ENCODE data around the gene ZNF384.

ZNF384 gene

DNA sequence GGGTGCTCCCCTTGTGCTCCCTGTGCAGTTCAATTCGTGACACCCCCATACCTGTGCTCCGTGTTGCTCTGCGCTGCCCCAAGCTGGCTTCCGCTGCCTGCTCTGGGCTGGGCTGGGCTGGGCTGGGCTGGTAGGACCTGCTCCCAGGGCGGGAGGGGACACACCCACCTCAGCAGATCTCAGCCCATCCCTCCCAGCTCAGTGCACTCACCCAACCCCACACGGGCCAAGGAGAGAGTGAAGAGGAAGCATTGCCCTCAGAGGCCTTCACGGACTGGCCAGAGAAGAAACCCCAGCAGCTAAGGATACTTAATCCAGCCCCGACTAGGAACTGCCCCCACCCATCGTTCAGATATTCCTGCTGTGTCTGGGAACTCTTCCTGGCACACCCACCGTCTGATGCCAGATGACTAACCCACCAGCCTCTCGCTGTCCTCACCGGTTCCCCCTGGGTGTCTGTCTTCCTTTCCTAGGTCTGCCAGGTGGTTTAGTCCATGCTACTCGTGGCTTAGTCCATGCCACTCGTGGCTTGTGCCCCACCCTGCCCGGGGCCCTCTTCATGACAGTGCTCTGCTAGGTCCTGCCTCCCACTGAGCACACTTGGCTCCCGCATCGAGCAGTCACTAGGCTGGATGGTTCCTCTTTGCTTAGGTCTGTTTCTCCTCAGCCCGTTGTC lies 53.2 kb downstream of the ZNF384 start, which contains the start of gene LPAR5 (continued):
- TF ChIP-seq, protein P1, sequence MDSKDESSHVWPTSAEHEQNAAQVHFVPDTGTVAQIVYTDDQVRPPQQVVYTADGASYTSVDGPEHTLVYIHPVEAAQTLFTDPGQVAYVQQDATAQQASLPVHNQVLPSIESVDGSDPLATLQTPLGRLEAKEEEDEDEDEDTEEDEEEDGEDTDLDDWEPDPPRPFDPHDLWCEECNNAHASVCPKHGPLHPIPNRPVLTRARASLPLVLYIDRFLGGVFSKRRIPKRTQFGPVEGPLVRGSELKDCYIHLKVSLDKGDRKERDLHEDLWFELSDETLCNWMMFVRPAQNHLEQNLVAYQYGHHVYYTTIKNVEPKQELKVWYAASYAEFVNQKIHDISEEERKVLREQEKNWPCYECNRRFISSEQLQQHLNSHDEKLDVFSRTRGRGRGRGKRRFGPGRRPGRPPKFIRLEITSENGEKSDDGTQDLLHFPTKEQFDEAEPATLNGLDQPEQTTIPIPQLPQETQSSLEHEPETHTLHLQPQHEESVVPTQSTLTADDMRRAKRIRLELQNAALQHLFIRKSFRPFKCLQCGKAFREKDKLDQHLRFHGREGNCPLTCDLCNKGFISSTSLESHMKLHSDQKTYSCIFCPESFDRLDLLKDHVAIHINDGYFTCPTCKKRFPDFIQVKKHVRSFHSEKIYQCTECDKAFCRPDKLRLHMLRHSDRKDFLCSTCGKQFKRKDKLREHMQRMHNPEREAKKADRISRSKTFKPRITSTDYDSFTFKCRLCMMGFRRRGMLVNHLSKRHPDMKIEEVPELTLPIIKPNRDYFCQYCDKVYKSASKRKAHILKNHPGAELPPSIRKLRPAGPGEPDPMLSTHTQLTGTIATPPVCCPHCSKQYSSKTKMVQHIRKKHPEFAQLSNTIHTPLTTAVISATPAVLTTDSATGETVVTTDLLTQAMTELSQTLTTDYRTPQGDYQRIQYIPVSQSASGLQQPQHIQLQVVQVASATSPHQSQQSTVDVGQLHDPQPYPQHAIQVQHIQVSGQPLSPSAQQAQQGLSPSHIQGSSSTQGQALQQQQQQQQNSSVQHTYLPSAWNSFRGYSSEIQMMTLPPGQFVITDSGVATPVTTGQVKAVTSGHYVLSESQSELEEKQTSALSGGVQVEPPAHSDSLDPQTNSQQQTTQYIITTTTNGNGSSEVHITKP (tag by site-specific recombination; IDR thresholded peaks at IDR 0.05) = peak; percentile 90
- no peak for TF ChIP-seq ZNF555 (tag by site-specific recombination; conservative IDR thresholded peaks at IDR 0.05)
- no peak for TF ChIP-seq ZNF670 (tag by site-specific recombination; IDR thresholded peaks at IDR 0.05; ENCODE audit: low read depth)
- TF ChIP-seq ZNF311 (tag by site-specific recombination; IDR thresholded peaks at IDR 0.05; ENCODE audit: borderline replicate concordance) = no peak
- TF ChIP-seq, protein P2, sequence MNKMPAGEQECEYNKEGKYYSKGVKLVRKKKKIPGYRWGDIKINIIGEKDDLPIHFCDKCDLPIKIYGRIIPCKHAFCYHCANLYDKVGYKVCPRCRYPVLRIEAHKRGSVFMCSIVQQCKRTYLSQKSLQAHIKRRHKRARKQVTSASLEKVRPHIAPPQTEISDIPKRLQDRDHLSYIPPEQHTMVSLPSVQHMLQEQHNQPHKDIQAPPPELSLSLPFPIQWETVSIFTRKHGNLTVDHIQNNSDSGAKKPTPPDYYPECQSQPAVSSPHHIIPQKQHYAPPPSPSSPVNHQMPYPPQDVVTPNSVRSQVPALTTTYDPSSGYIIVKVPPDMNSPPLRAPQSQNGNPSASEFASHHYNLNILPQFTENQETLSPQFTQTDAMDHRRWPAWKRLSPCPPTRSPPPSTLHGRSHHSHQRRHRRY (tag by site-specific recombination; IDR thresholded peaks at IDR 0.05) = no peak
- TF ChIP-seq ZNF837 (tag by site-specific recombination; IDR thresholded peaks at IDR 0.05) = no peak
- TF ChIP-seq ZNF394 (tag by site-specific recombination; IDR thresholded peaks at IDR 0.05; ENCODE audit: borderline replicate concordance) = no peak
- TF ChIP-seq ZNF621 (tag by site-specific recombination; IDR thresholded peaks at IDR 0.05) = no peak
- TF ChIP-seq, protein P3, sequence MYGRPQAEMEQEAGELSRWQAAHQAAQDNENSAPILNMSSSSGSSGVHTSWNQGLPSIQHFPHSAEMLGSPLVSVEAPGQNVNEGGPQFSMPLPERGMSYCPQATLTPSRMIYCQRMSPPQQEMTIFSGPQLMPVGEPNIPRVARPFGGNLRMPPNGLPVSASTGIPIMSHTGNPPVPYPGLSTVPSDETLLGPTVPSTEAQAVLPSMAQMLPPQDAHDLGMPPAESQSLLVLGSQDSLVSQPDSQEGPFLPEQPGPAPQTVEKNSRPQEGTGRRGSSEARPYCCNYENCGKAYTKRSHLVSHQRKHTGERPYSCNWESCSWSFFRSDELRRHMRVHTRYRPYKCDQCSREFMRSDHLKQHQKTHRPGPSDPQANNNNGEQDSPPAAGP (tag by site-specific recombination; IDR thresholded peaks at IDR 0.05) = peak; percentile 50; the same call in 1 of the 2 replicates
- TF ChIP-seq ZBTB8A (tag by site-specific recombination; IDR thresholded peaks at IDR 0.05) = no peak
- no peak for TF ChIP-seq REPIN1 (tag by site-specific recombination; IDR thresholded peaks at IDR 0.05; ENCODE audit: low read depth)
- no peak for TF ChIP-seq ZNF610 (tag by site-specific recombination; IDR thresholded peaks at IDR 0.05; ENCODE audit: borderline replicate concordance)
- no peak for TF ChIP-seq SETDB1 (IDR thresholded peaks at IDR 0.05; ENCODE audit: insufficient read length, low read length)
- TF ChIP-seq ZNF354C (tag by site-specific recombination; IDR thresholded peaks at IDR 0.05; ENCODE audit: borderline replicate concordance, low read depth) = no peak
- TF ChIP-seq, protein P4, sequence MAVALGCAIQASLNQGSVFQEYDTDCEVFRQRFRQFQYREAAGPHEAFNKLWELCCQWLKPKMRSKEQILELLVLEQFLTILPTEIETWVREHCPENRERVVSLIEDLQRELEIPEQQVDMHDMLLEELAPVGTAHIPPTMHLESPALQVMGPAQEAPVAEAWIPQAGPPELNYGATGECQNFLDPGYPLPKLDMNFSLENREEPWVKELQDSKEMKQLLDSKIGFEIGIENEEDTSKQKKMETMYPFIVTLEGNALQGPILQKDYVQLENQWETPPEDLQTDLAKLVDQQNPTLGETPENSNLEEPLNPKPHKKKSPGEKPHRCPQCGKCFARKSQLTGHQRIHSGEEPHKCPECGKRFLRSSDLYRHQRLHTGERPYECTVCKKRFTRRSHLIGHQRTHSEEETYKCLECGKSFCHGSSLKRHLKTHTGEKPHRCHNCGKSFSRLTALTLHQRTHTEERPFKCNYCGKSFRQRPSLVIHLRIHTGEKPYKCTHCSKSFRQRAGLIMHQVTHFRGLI (tag by site-specific recombination; IDR thresholded peaks at IDR 0.05) = peak; percentile 87
- TF ChIP-seq ZNF707 (tag by site-specific recombination; IDR thresholded peaks at IDR 0.05) = no peak
- TF ChIP-seq, protein P5, sequence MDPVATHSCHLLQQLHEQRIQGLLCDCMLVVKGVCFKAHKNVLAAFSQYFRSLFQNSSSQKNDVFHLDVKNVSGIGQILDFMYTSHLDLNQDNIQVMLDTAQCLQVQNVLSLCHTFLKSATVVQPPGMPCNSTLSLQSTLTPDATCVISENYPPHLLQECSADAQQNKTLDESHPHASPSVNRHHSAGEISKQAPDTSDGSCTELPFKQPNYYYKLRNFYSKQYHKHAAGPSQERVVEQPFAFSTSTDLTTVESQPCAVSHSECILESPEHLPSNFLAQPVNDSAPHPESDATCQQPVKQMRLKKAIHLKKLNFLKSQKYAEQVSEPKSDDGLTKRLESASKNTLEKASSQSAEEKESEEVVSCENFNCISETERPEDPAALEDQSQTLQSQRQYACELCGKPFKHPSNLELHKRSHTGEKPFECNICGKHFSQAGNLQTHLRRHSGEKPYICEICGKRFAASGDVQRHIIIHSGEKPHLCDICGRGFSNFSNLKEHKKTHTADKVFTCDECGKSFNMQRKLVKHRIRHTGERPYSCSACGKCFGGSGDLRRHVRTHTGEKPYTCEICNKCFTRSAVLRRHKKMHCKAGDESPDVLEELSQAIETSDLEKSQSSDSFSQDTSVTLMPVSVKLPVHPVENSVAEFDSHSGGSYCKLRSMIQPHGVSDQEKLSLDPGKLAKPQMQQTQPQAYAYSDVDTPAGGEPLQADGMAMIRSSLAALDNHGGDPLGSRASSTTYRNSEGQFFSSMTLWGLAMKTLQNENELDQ (tag by site-specific recombination; IDR thresholded peaks at IDR 0.05; ENCODE audit: low read depth) = no peak
- TF ChIP-seq ZBTB17 (tag by site-specific recombination; IDR thresholded peaks at IDR 0.05) = peak; percentile 92
- TF ChIP-seq ZNF473 (tag by site-specific recombination; IDR thresholded peaks at IDR 0.05) = no peak
- TF ChIP-seq SALL2 (tag by site-specific recombination; IDR thresholded peaks at IDR 0.05; ENCODE audit: borderline replicate concordance) = no peak
- peak; percentile 93 for TF ChIP-seq KLF1 (tag by site-specific recombination; IDR thresholded peaks at IDR 0.05)
- no peak for TF ChIP-seq ZNF776 (tag by site-specific recombination; IDR thresholded peaks at IDR 0.05; ENCODE audit: borderline replicate concordance)
- TF ChIP-seq, protein P6, sequence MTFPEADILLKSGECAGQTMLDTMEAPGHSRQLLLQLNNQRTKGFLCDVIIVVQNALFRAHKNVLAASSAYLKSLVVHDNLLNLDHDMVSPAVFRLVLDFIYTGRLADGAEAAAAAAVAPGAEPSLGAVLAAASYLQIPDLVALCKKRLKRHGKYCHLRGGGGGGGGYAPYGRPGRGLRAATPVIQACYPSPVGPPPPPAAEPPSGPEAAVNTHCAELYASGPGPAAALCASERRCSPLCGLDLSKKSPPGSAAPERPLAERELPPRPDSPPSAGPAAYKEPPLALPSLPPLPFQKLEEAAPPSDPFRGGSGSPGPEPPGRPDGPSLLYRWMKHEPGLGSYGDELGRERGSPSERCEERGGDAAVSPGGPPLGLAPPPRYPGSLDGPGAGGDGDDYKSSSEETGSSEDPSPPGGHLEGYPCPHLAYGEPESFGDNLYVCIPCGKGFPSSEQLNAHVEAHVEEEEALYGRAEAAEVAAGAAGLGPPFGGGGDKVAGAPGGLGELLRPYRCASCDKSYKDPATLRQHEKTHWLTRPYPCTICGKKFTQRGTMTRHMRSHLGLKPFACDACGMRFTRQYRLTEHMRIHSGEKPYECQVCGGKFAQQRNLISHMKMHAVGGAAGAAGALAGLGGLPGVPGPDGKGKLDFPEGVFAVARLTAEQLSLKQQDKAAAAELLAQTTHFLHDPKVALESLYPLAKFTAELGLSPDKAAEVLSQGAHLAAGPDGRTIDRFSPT (tag by site-specific recombination; IDR thresholded peaks at IDR 0.05) = no peak
- TF ChIP-seq SP2 (tag by site-specific recombination; IDR thresholded peaks at IDR 0.05) = peak; percentile 52
- no peak for TF ChIP-seq ZNF221 (tag by site-specific recombination; IDR thresholded peaks at IDR 0.05; ENCODE audit: borderline replicate concordance)
- TF ChIP-seq ZNF785 (tag by site-specific recombination; IDR thresholded peaks at IDR 0.05) = no peak
- peak; percentile 65; the same call in 1 of the 2 replicates for TF ChIP-seq KLF10 (tag by site-specific recombination; IDR thresholded peaks at IDR 0.05)
- no peak for TF ChIP-seq ZNF510 (tag by site-specific recombination; IDR thresholded peaks at IDR 0.05; ENCODE audit: insufficient replicate concordance)
